Activated CD4-positive, alpha-beta memory T cell treated with anti-CD3 and anti-CD28 coated beads, Interleukin-2, amount 10 ng/mL, durations not matched to agents 7 days and 5 days (primary cell): Measurements from ENCODE around the gene EPB41. TPM values are rescaled to one million over a fixed set of nuclear protein-coding genes. Genes with fewer than 3 reads are reported as not detected.

Source experiments
- CTCF ChIA-PET: fragments of 350-600 bp; sonication (Branson Sonifier 250); formaldehyde crosslinking; loops from one replicate; lab custom pipeline; 2021; ENCODE audit warnings: antibody characterized with exemption, inconsistent platforms; lab: Charles Lee
- POLR2A ChIA-PET: fragments of 350-600 bp; sonication (Branson Sonifier 250); formaldehyde crosslinking; loops from one replicate; lab custom pipeline; 2021; ENCODE audit warnings: antibody characterized with exemption; lab: Charles Lee
- DNase-seq: peaks from one replicate; pipeline ENCODE4 v3.0.0-alpha.2; 2020
- H3K27ac Mint-ChIP-seq: one replicate; pipeline ENCODE4 v1.8.0; 2021; ENCODE audit warnings: mild to moderate bottlenecking, mixed read lengths
- H3K27me3 Mint-ChIP-seq: one replicate; pipeline ENCODE4 v1.8.0; 2021; ENCODE audit warnings: mixed read lengths
- H3K36me3 Mint-ChIP-seq: one replicate; pipeline ENCODE4 v1.8.0; 2021; ENCODE audit warnings: low read depth, mixed read lengths
- H3K4me1 Mint-ChIP-seq: one replicate; pipeline ENCODE4 v1.8.0; 2021; ENCODE audit warnings: mixed read lengths
- H3K4me3 Mint-ChIP-seq: one replicate; pipeline ENCODE4 v1.8.0; 2021; ENCODE audit warnings: mild to moderate bottlenecking, mixed read lengths
- H3K9me3 Mint-ChIP-seq: one replicate; pipeline ENCODE4 v1.8.0; 2021; ENCODE audit warnings: mixed read lengths
- total RNA-seq, 2 experiments: library from RNA; stranded (reverse); gene quantifications; one replicate each; pipeline ENCODE4 v1.2.3, GENCODE V29; 2021

EPB41 gene
- total RNA-seq, 2 experiments from 2014 or later, result 95.0 to 97.6 TPM

DNA sequence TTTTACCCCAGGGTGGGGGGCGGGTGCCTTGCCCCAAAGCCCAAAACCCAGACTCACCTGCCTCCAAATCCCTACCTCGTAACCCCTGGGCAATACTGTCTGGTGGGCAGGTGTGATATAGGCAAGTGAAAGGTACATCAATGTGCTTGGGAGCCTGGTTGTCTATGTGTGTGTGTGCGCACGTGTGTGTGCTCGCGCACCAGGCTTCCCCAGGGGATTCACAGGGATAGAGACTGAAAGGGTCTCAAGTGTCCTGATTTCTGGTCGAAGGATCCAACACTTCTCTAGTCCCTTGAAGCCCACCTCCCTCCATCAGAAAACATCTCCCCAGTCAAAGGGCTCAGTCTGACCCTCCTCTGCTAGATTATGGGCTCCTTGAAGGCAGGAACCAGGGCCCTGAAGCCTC is 28.9 kb upstream of the EPB41 start:
- H3K4me3 Mint-ChIP-seq, result no peak overlapping the region
- no peaks in the 10 kb centered on the region for H3K9me3 Mint-ChIP-seq
- ChIA-PET POLR2A (interaction anchor here (0.7 to 3.2 kb wide), 14 partner anchors 29 to 326 kb away, joined by 3 to 19 read pairs (median 5); partner anchors contain the start of genes EPB41, RNU11, SRSF4 and TAF12), CTCF (interaction anchor here (0.6 to 11.3 kb wide), 12 partner anchors 8 to 315 kb away, joined by 3 to 284 read pairs (median 4); partner anchors contain the start of genes EPB41, SRSF4 and YTHDF2)
- peak overlapping the region; percentile 82 for H3K27ac Mint-ChIP-seq
- peaks cover 3% of the 10 kb centered on the region for H3K36me3 Mint-ChIP-seq
- no peak for DNase-seq
- H3K27me3 Mint-ChIP-seq, result no peaks in the 10 kb centered on the region
- peaks cover 58% of the 10 kb centered on the region for H3K4me1 Mint-ChIP-seq

- DNase-seq, result no peak
- H3K27ac Mint-ChIP-seq, result peak overlapping the region; percentile 82
- ChIA-PET POLR2A (interaction anchor here (0.6 to 3.2 kb wide), 6 partner anchors 41 to 516 kb away, joined by 3 to 16 read pairs (median 4); partner anchors contain the start of genes RNU11 and SRSF4), CTCF (interaction anchor here (0.9 to 11.3 kb wide), 4 partner anchors 28 to 317 kb away, joined by 3 to 284 read pairs (median 4); partner anchors contain the start of gene SRSF4)
- peaks cover 58% of the 10 kb centered on the region for H3K4me1 Mint-ChIP-seq
- H3K4me3 Mint-ChIP-seq, result peak overlapping the region; percentile 89
- no peaks in the 10 kb centered on the region for H3K27me3 Mint-ChIP-seq
- H3K9me3 Mint-ChIP-seq, result no peaks in the 10 kb centered on the region
- peaks cover 3% of the 10 kb centered on the region for H3K36me3 Mint-ChIP-seq
Observed at GRCh38 chr1:28885977-28886730, 28.2 kb upstream of the EPB41 start.

DNA sequence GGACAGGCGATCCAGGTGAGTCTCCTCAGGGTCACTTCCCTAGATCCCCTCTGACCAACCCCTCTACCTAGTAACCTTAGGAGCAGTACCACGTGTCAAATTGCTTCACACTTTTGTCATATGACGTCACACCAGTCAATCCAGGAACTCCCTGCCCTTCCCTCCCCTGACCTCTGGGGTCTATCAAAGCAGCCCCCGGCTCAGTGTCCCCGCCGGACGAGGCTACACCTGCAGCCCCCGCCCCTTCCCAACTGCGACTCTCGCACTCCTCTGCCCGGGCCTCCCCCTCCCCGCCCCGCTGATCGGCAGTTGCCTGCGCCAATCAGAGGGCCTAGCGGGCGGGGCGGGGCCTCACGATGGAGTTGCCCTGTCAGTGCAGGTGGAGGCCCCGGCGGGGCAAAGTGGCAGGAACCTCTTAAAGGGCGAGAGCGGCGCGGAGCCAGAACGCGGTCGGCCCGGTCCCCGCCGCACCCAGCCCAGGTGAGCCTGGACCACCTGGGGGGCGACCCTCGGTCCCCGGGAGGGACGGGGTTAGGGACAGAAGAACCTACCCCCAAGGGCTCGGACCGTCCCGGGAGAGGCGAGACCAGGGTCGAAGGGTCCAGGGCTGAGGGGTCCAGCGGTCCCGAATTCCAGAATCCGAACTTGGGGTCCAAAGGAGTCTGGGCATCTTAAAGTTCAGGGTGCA is 27.5 kb upstream of the EPB41 start:
- DNase-seq, result peak; percentile 92
- peaks cover 55% of the 10 kb centered on the region for H3K4me1 Mint-ChIP-seq
- ChIA-PET CTCF (interaction anchor here (0.7 to 11.3 kb wide), 7 partner anchors 10 to 316 kb away, joined by 3 to 284 read pairs (median 4); partner anchors contain the start of gene SRSF4), POLR2A (interaction anchor here (0.7 to 3.2 kb wide), 11 partner anchors 13 to 310 kb away, joined by 3 to 16 read pairs (median 4); partner anchors contain the start of genes EPB41, RNU11 and SRSF4)
- no peaks in the 10 kb centered on the region for H3K9me3 Mint-ChIP-seq
- H3K27ac Mint-ChIP-seq, result peak overlapping the region; percentile 82
- H3K4me3 Mint-ChIP-seq, result peak overlapping the region; percentile 89
- H3K27me3 Mint-ChIP-seq, result no peaks in the 10 kb centered on the region
- H3K36me3 Mint-ChIP-seq, result peaks cover 3% of the 10 kb centered on the region

GRCh38 chr1:28887419-28887834 is 26.9 kb upstream of the EPB41 start:
- POLR2A ChIA-PET, result interaction anchor here (0.7 to 1.9 kb wide), 8 partner anchors 13 to 310 kb away, joined by 3 to 13 read pairs (median 4); partner anchors contain the start of genes EPB41, RNU11 and SRSF4

GRCh38 chr1:28887835-28888682 is 26.3 kb upstream of the EPB41 start:
- Mint-ChIP-seq H3K4me1 (peaks cover 51% of the 10 kb centered on the region), H3K27me3 (no peaks in the 10 kb centered on the region), H3K27ac (peak overlapping the region; percentile 74), H3K4me3 (peak overlapping the region; percentile 89), H3K36me3 (peaks cover 3% of the 10 kb centered on the region), H3K9me3 (no peaks in the 10 kb centered on the region)
- CTCF ChIA-PET, result interaction anchor here (0.7 to 1.4 kb wide), 4 partner anchors 11 to 314 kb away, joined by 3 to 5 read pairs (median 4); no protein-coding TSS in a partner anchor
- no peak for DNase-seq
- POLR2A ChIA-PET, result interaction anchor here (0.7 to 1.9 kb wide), 9 partner anchors 12 to 309 kb away, joined by 3 to 13 read pairs (median 3); partner anchors contain the start of genes EPB41, RNU11 and SRSF4

More at GRCh38 chr1:28887419-28887834, 26.9 kb upstream of the EPB41 start:
- peak; percentile 34 for DNase-seq
- Mint-ChIP-seq H3K27me3 (no peaks in the 10 kb centered on the region), H3K27ac (no peak overlapping the region), H3K36me3 (peaks cover 3% of the 10 kb centered on the region), H3K4me1 (peaks cover 51% of the 10 kb centered on the region), H3K4me3 (peak overlapping the region; percentile 89), H3K9me3 (no peaks in the 10 kb centered on the region)
- CTCF ChIA-PET, result interaction anchor here (0.7 to 1.6 kb wide), 5 partner anchors 11 to 315 kb away, joined by 3 to 5 read pairs (median 4); partner anchors contain the start of gene SRSF4

- H3K4me3 Mint-ChIP-seq, result peak overlapping the region; percentile 32
- no peak overlapping the region for H3K27ac Mint-ChIP-seq
- no peaks in the 10 kb centered on the region for H3K27me3 Mint-ChIP-seq
- CTCF ChIA-PET, result no interaction called here
- DNase-seq, result no peak
- H3K36me3 Mint-ChIP-seq, result peaks cover 3% of the 10 kb centered on the region
- H3K4me1 Mint-ChIP-seq, result peaks cover 47% of the 10 kb centered on the region
- POLR2A ChIA-PET, result interaction anchor here (1.1 to 1.2 kb wide), 2 partner anchors 23 to 220 kb away, joined by 3 read pairs; no protein-coding TSS in a partner anchor
- H3K9me3 Mint-ChIP-seq, result no peaks in the 10 kb centered on the region
Observed at GRCh38 chr1:28888915-28889314, 25.5 kb upstream of the EPB41 start.

- CTCF ChIA-PET, result no interaction called here
- no peaks in the 10 kb centered on the region for H3K27me3 Mint-ChIP-seq
- peaks cover 3% of the 10 kb centered on the region for H3K36me3 Mint-ChIP-seq
- H3K27ac Mint-ChIP-seq, result no peak overlapping the region
- H3K4me3 Mint-ChIP-seq, result peak overlapping the region; percentile 32
- H3K4me1 Mint-ChIP-seq, result peaks cover 45% of the 10 kb centered on the region
- no peaks in the 10 kb centered on the region for H3K9me3 Mint-ChIP-seq
- POLR2A ChIA-PET, result interaction anchor here (1.1 to 1.2 kb wide), 2 partner anchors 23 to 220 kb away, joined by 3 read pairs; no protein-coding TSS in a partner anchor
- DNase-seq, result no peak
Observed at GRCh38 chr1:28889357-28889756, 25.0 kb upstream of the EPB41 start.

DNA sequence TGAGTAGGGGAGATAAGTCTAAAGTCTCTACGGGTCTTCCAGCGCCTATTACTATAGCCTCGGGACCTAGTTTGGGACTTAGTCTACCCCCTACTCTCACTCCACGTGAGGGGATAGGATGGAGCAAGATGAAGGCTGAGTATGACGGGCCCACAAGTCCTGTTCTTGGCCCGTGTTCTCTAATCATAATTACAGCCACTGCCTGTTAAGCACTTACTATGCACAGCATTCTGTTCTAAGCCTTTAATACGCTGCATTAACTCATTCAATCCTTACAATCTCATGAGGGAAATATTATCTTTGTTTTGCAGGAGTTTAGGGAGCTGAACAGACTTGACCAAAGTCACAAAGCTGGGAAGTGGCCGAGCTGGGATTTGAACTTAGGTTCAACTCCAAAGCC is 23.9 kb upstream of the EPB41 start:
- no peak for DNase-seq

DNA sequence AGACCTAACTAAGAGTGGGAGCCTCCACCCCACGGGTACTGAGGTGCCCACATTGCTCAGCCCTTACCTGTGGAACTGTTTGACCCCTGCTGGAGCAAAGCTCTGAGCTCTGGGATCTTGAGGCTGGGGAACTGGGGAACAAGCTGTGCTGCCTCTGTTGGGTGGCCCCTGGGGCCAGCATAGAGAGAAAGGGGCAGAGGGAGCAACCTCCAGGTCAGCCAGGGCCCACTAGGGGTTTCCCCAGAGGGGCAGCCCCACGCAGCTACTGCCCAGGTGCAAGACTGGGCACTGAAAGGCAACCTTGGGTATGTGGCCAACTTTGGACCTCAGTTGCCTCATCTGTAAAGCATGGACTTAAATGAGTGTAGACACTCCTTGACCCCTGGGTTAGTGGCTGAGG is 23.5 kb upstream of the EPB41 start:
- DNase-seq, result no peak
- ChIA-PET POLR2A (interaction anchor here (0.6 to 2.2 kb wide), 3 partner anchors 9 to 31 kb away, joined by 3 to 9 read pairs (median 4); partner anchors contain the start of gene EPB41), CTCF (interaction anchor here (1.4 kb wide), 1 partner anchor 9 kb away, joined by 5 read pairs; no protein-coding TSS in a partner anchor)
- Mint-ChIP-seq H3K4me1 (peaks cover 31% of the 10 kb centered on the region), H3K27ac (no peak overlapping the region), H3K4me3 (no peak overlapping the region), H3K9me3 (no peaks in the 10 kb centered on the region), H3K36me3 (peaks cover 7% of the 10 kb centered on the region), H3K27me3 (no peaks in the 10 kb centered on the region)

More for the DNA sequence above, 23.9 kb upstream of the EPB41 start:
- no peak overlapping the region for H3K4me3 Mint-ChIP-seq
- H3K27me3 Mint-ChIP-seq, result no peaks in the 10 kb centered on the region
- no peaks in the 10 kb centered on the region for H3K9me3 Mint-ChIP-seq
- H3K27ac Mint-ChIP-seq, result no peak overlapping the region
- ChIA-PET CTCF (interaction anchor here (1.4 kb wide), 1 partner anchor 8 kb away, joined by 5 read pairs; no protein-coding TSS in a partner anchor), POLR2A (interaction anchor here (0.6 to 2.2 kb wide), 3 partner anchors 10 to 31 kb away, joined by 3 to 9 read pairs (median 4); partner anchors contain the start of gene EPB41)
- H3K36me3 Mint-ChIP-seq, result peaks cover 7% of the 10 kb centered on the region
- peaks cover 35% of the 10 kb centered on the region for H3K4me1 Mint-ChIP-seq

DNA sequence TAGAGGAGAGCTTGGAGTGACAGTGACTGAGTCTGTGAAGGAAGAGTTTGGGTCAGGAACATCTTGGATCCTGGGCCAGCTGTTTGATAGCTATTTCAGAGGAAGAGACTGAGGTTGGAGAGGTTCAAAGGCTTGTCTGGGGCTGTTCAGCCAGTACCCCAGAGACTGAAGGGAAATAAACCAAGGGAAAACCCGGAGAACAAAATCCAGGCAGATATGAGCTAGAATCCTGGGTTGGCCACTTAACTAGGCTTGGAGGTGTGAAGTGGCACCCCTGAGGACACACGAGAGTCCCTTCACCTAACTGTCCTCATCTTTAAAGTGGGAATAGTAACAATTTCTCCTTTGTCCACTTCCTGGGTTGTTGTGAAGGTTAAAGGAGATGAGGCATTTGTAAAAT is 23.1 kb upstream of the EPB41 start:
- Mint-ChIP-seq H3K27ac (no peak overlapping the region), H3K4me3 (no peak overlapping the region), H3K4me1 (peaks cover 26% of the 10 kb centered on the region), H3K36me3 (peaks cover 7% of the 10 kb centered on the region), H3K27me3 (no peaks in the 10 kb centered on the region), H3K9me3 (no peaks in the 10 kb centered on the region)
- ChIA-PET CTCF (interaction anchor here (1.4 kb wide), 1 partner anchor 9 kb away, joined by 5 read pairs; no protein-coding TSS in a partner anchor), POLR2A (interaction anchor here (2.2 kb wide), 1 partner anchor 9 kb away, joined by 9 read pairs; no protein-coding TSS in a partner anchor)
- DNase-seq, result no peak

DNA sequence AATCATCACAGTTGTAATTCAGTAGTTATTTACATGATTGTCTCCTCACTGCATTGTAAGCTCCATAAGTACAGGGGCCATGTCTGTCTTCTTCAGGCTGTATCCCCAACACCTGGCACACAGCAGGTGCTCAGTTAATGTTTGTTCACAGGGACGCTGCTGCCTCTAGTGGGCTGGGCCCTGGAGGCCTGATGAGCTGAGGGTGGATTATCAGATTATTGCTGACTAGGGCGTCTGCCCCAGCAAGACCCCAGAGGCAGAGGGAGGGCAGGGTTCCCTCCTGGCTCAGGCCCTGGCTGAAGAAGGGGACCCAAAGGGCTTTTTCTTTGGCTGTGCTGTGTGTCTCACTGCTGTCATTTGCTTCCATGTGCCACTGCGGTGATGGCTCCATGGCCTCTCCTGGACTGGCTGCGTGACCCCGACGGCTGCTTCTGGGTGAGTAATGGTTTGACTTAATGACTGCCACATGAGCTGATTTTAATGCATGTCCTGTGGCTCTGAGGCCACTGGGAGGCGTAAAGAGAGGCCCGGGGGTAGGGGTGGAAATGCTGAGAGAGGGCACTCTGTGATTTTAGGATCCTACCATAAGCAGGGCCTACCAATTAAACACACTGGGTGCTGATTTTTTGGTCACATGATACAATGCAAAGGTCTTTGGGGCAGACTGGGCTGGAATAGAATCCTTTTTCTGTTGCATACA is 20.8 kb upstream of the EPB41 start:
- Mint-ChIP-seq H3K4me1 (peaks cover 12% of the 10 kb centered on the region), H3K9me3 (no peaks in the 10 kb centered on the region), H3K36me3 (peaks cover 4% of the 10 kb centered on the region), H3K27me3 (no peaks in the 10 kb centered on the region), H3K4me3 (no peak overlapping the region), H3K27ac (no peak overlapping the region)
- peak; percentile 40 for DNase-seq
- POLR2A ChIA-PET, result interaction anchor here (0.9 kb wide), 1 partner anchor 141 kb away, joined by 4 read pairs; no protein-coding TSS in a partner anchor
- CTCF ChIA-PET, result interaction anchor here (0.6 to 3.3 kb wide), 6 partner anchors 9 to 309 kb away, joined by 3 to 24 read pairs (median 4); partner anchors contain the start of gene EPB41
